KG1 (cell line): ENCODE measurements around the gene GASK1A.

Source experiments
- DNase-seq: peaks from one replicate; lab custom pipeline; 2025; lab: John Stamatoyannopoulos, UW

The GASK1A gene

DNA sequence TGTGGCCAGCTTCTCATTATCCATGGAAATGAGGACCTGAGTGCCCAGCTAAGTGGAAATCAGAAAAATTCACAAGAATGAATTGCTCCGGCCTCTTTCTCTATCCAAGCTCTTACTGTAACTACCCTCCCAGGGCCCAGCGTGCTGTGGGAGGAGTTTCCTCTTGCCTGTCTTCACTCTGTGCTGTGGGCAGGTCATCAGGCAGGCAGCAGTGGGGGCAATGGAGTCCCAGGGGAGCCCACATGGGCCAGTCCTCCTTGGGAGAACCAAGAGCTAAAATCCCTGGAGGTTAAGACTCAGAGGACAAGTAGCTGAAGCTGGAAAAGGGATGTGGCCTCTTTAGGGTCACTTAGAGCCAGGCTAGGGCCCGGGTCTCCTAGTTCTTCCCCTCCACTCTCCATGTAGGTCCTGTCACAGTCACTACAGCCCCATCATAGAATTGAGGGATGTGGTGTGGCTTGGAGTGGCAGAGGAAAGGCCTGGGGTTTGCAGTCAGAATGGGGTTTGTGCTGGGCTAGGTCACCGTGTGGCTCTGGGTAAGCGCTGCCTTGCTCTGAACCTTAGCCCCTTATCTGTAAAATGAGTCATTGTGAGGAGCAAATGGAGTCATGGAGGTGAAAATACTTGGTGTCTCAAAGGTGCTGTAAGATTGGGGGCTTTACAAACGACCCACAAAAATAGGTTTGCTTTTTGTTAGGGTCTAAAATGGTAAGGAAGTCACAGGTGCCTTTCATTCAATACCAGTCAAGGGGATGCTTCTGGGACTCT, 3.7 kb downstream of the GASK1A start:
- no peak for DNase-seq

DNA sequence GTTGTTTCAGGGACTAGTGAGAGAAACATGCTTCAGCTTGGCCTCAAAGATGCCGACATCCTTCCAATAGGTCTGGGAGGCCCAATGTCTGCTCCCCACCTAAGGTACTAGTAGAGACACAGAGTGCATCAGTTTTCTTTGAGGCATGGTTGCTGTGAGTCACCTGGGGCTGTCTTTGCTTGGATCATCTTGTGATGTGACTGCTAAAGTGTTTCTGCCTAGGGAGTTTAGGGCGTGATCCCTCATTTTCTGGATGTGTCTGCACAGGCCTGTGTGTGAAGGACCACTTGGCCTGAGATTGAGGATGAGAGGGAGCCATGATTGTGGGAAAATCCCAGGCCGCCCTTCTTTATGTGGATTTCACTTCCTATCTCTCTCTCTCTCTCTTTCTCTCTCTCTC, 4.8 kb downstream of the GASK1A start:
- no peak for DNase-seq

DNA sequence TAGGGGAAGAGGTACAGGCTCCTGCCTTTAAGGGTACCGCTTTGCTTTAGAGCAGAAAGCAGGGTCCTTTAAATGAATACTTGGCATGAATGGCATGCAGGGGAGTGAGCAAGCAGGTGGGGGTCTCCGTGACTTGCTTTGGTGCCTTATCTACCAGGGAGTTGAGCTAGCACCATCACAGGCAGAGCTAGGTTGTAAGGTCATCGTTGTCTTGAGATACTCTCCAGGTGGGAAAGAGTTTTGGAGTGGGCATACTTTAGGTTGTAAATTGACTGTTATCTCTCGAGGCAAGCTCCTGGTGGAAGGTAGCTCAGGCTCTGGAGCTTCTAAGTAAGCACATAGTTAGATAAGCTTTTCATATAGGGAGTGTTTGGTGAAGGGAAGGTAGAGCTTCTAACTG, 5.6 kb downstream of the GASK1A start:
- no peak for DNase-seq

DNA sequence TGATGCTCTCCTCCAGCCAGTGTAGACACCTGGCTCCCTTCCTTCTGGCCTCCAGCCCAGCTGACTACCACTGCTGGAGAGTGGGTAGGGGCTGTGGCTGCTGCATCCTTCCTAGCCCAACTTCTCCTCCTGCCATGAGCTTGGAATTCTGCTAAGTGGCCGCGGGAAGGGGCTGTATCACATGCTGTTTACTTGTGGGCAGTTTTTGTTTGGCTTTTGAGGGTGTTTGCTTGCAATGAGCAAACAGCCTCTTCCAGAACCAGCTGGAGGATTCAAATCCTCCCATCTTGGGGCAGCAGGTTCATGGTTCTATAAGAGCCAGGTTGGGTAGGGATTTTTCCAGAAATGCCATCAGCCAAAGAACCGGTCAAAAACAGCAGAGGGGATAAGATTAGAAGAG, 9.0 kb downstream of the GASK1A start:
- no peak for DNase-seq

DNA sequence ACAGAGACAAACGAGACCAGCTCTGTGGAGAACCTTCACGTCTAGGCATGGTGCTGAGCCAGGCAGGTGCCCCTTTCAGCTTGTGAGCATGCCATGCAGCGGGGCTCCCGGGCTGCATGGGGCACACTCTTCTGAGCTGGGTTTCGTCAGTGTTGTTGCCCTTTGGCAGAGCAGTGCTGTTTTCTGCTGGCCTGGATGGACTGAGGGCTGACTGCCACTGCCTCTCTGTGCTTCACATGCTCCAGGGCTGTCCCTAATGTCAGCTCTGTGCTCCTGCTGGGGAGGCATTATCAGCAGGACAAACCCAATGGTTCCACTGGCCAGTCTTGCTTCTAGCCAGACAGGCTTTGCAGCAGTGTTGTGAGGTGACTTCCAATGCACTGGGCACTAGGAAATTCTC, 9.5 kb downstream of the GASK1A start:
- no peak for DNase-seq

DNA sequence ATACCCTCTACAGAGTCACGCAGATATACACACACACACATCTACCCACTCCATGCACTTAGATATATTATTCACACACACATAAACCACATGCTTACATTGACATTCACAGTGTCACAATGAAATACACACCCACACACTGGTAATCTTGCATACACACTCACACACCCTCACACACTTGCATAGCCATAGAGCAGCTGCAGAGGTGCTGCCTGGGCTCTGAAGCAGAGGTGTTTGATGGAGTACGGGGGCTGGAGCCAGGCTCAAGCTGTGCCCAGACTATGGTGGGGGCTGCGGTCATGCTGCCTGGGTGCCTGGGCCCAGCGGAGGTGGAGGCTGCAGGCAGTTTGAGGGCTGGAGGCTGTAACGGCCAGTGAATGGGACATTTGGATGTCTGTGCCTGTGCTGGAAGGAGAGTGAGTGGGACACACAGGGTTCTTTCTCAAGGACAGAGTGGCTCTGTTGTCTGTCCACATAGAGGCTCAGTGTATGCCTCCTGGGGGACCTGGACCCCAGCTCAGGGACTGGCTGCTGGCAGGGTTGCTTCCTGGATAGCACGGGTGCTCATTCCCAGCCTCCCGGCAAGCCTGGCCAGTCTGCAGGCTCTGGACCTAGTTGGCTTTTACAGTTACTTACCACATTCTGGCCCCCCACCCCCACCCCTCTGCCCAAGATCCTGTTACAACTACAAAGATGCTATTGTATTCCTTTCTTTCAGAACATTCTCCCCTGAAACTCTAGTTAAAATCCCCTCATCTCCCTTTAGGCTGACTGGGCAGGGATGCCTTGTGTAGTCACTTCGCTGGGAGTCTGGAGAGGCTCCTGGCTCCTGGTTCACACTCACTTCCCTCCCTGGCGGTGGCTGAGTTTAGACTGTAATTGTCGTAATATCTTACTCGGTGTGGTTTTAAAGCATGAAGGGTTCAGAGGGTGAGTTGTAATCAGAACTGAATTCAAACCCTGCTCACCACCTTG, 12.5 kb downstream of the GASK1A start:
- no peak for DNase-seq

DNA sequence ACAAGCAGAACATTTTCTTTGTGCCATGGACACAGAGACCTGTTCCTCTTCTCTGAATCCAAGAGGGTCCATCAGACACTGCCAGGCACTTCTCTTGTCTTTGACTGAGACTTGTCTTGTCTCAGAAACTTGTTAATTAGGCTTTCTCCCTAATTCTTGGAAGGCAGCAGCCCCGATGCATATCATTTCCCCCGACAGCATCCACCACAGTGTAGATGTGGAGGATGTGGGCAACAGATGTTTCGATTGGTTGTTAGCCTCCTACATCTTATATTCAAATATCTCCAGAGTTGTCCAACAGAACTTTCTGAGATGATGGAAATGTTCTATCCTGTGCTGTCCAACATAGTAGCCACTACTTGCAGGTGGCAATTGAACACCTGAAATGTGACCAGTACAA, 15.5 kb downstream of the GASK1A start:
- no peak for DNase-seq

DNA sequence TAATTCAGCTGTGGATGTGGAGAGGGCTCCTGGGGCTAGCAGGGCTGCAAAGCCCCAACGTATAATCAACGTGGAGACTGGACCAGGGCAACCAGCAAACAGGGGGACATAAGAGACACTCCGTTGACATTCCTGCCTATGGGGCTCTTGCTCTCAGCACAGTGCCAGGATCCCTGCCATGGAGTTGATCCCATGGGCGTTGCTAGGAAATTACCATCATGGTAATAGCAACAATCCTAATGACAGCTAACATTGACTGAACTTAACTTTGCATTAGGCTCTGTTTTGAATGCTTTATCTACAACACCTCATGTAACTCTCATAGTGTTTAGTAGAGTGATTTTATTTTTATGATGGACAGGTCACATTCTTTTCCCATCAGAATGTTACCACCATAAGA, 16.9 kb downstream of the GASK1A start:
- no peak for DNase-seq

DNA sequence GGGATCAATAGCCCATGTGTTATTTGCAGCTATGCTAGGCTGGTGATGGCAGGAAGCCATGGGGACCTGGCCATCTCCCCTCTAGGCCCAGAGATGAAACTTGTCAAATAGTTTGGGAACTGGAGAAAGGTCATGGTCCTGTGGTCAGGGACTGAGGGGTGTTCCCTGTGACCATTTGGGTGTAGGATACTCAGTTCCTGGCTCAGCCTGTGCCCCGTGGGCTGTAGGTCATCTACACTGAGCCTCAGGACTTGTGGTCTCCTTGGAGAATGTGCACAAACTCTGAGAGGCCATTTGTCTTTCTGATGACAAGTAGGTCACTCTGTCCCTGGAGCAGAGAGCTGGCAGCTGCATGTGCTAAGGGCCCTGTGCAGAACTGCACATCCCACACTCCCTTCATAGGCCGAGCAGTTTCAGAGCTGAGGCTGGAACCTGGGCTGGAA, 17.5 kb downstream of the GASK1A start:
- no peak for DNase-seq

DNA sequence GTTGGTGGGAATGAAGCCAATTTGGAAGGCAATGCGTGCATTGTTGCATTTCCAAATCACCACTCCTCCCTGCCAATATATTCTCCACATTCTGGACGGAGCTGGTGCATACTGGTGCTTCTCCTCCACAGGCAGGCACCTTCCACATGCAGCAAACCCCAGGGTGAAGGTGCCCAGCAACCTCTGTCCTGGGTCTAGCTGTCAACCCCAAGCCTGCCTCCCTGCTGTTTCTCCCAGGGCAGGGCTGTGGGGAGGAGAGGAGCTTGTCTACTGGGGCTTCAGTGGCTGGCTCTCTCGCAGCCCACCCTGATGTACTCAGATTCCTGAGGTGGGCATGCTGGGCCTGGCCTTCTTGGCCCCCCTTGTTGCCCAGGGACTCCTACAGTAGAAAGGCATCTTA, 20.1 kb downstream of the GASK1A start:
- DNase-seq: no peak

DNA sequence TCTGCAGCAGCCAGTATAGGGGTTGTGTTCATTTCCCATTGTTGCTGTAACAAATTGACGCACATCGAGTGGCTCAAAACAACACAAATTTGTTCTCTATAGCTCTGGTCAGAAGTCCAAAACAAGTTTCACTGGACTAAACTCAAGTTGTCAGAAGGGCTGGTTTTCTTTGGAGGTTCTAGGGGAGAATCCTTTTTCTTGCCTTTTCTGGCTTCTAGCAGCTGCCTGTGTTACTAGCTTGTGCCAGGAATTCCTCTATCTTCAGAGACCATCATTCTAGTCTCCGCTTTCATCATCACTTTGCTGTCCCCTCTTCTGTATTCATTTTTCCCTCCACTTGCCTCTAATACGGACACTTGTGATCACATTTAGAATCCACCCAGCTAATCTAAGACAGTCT, 20.5 kb downstream of the GASK1A start:
- DNase-seq: no peak

DNA sequence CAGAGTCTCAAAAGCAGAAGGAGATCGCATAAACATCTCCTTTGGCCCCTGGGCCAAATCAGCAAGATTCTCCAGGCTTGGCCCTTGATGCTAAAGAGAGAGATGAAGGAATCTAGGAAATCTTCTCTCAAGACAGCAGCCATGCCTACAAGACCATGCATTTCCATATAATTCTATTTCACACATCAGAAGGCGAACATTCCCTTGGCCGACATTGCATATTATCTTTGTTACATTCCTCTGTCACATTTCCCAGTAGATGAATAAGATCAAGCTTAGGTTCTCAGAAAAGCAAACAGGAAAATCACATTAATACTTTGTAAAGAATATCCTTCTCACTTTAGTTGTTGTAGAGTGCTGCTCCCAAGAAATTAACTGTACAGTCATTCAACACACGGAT, 21.3 kb downstream of the GASK1A start:
- no peak for DNase-seq

DNA sequence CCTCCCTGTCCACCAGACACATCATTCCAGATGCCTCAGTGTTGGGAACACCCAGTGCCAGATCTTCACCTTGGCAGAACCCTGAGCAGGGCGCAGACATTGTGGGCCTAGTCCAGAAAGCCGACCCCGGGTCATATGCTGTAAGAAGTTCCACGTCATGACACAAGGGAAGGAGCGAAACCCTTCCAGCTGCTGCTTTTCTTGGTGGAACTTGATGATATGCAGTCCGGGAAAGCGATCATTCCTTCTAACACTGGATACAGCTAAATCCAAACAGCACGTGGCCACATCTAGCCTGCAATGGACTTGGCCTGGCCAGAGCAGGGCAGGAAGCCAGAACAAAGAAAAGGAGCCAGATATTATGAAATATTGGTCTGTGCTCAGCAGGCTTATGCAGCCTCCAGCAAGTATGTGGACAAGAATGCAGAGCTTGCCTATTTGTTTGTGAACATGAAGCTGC, 22.0 kb downstream of the GASK1A start:
- no peak for DNase-seq

DNA sequence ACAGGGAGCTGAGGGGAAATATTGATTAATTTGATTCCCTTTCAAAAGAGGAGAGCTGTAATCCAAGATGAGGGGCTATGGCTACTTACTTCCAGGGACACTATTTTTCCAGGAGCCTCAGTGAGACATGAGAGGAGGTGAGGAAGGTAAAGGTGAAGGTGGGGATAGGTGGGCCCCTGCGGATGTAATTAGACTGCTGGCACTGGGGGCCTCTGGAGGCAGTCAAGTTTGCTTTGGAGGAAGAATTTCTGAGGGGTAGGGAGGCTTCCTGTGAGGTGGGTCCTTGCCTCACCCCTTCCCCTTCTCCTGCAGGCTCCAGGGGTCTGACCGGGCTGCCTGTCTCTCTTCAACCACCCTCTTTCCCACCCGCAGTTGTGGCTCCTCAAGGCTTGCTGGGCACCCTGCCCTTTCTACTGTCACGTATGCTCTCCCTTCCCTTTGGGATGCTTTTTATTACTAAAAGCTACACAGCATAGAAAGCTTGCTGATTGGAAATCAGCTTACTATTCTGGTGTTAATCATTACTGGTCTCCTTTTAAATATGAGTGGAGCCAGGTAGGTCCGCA, 22.5 kb downstream of the GASK1A start:
- DNase-seq: no peak

DNA sequence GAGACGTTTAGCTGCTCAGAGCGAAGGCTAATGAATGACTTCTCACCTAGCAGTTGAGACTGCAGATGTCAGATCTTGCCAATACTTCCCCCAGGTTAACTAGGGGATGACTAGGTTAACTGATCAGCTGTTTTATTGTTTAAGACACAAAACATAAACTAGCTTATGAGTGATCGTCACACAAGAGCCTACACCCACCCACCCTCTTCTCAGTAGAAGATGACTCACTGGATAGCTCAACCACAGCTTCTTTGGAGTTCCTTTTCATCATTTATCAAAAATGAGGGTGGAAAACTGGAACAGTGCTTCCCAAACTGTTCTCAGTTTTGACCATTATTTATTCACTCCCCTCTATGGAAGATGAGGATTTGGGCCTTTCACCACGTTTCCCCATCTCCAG, 25.2 kb downstream of the GASK1A start:
- DNase-seq: no peak

DNA sequence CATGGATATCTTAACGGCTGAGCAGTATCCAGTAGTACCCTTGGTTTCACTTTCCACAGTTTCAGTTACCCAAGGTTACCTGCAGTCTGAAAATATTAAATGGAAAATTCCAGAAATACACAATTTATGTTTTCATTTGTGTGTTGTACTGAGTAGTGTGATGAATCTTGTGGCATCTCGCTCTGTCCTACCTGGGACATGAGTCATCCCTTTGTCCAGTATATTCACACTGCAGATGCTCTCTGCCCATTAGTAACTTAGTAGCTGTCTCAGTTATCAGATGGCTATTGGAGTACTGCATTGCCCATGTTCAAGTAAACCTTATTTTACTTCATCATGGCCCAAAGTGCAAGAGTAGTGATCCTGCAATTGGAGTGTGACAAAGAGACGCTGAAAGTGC, 26.1 kb downstream of the GASK1A start:
- DNase-seq: no peak

DNA sequence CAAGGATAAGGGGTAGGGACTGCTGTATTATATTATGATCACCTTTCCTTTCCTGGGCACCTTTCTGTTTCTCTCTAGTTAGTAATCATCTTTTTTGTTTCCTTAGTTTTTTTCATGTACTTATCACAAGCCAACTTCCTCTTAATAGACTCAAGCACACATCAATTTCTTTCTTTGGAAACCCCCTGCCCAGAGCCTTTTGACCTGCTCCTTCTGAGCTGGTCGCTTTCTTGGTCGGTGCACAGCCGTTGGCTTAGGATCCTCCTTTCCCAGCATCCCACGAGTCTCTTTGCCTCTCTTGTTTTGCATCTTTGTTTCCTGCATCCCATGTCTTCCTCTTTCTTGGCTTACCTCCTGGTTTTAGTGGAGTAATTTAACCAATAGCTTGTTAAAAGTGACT, 26.9 kb downstream of the GASK1A start:
- DNase-seq: no peak

DNA sequence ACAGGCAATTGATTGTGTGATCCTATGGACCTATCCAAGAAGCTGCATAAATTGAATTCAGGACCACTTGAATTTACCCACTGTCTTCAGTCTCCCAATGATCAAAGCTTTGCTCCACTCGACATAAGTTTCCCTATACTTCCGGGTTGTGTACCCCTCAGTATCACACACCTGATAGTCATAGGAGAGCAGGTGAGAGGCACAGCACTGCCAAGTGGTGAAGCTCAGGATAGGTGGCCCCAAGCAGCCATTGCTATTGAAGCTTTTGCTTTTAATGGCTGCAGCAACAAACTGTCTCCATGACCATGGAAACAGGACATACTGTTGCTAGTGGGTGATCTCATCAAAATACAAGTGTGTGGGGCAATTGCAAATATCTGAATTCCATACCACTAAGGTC, 27.7 kb downstream of the GASK1A start:
- DNase-seq: no peak

DNA sequence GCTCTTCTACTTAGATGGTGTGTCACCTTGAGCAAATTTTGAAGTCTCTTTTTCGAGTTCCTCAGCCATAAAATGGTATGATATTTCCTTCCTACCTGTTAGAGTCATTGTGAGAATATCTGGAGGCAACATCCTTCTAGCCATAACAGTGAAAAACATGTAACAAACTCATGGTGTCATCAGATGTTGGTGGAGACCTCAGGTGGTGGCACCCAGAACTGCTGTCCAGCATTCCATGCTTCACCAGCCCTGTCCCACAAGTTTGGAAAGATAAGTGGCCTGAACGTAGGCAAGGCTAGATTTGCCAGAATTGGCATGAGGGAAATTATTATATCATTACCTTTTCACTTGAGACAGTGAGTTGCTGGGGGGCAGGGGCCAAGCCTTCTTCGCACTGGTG, 30.4 kb downstream of the GASK1A start:
- DNase-seq: no peak

DNA sequence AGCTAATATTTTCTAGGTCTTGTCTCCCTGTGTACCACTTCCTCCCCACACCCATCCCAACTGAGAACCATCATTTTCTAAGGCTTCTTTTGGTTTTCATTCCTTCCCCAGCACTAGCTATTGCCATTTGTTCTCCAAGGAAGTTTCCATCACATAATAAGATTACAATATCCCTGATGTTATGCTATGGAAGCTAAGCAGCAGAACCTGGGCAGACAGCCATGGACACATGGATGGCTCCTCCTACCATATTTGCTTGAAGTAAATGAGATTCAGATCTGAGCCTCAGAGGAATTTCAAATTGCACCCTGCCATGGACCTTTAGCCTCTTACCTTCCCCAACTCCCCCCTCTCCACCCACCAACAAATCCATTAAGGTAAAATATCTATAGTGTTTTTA, 31.5 kb downstream of the GASK1A start:
- no peak for DNase-seq

DNA sequence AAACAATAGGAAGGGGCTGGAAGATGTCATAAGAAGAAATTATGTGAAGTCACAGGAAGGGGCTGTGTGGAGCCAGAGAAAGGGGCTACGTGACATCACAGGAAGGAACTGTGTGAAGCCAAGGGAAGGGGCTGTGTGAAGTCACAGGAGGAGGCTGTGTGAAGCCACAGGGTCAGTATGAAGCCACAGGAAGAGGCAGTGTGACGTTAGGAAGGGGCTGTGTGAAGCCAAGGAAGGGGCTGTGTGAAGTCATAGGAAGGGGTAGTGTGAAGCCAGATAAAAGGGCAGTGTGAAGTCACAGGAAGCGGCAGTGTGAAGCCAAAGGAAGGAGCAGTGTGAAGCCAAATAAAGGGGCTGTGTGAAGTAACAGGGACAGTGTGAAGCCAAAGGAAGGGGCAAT, 32.5 kb downstream of the GASK1A start:
- no peak for DNase-seq

DNA sequence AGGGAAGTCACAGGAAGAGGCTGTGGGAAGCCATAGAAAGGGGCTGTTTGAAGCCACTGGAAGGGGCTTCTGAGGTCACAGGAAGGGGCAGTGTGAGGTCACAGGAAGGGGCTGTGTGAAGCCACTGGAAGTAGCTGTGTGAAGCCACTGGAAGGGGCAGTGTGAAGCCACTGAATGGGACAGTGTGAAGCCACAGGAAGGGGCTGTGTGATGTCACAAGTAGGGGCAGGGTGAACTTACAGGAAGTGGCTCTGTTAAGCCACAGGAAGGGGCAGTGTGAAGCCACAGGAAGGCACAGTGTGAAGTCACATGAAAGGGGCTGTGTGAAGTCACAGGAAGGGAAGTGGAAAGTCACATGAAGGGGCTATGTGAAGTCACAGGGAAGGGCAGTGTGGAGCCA, 33.1 kb downstream of the GASK1A start:
- no peak for DNase-seq

DNA sequence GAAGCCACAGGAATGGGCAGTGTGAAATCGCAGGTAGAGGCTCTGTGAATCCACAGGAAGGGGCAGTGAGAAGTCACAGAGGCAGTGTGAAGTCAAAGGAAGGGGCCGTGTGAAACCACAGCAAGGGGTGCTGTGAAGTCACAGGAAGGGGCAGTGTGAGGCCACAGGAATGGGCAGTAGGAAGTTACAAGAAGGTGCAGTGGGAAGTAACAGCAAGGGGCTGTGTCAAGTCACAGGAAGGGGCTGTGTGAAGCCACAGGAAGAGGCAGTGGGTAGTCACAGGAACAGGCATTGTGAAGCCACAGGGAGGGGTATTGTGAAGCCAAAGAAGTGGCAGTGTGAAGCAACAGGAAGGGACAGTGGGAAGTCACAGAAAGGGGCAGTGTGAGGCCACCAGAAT, 34.1 kb downstream of the GASK1A start:
- DNase-seq: no peak
